SK-N-SH (cell line): Measurements from ENCODE around the gene RBM33. TPM values are rescaled to one million over a fixed set of nuclear protein-coding genes. Genes with fewer than 3 reads are reported as not detected.

Source experiments
- CTCF ChIA-PET: fragments of 300-600, 350-600 bp; formaldehyde crosslinking; extraction: SDS; loops from one replicate; lab custom pipeline; 2021; lab: Yijun Ruan, JAX
- POLR2A ChIA-PET: fragments of 350-600 bp; sonication (Branson Sonifier 250); formaldehyde crosslinking; extraction: SDS; loops from one replicate; lab custom pipeline; 2020; ENCODE audit warnings: antibody characterized with exemption, inconsistent platforms; lab: Yijun Ruan, JAX
- DNase-seq: peaks from one replicate; pipeline ENCODE4 v3.0.0; 2012
- H2AFZ ChIP-seq: fragments of 200-600 bp; sonication (generic); 2 replicates; pipeline ENCODE4 v1.8.1; 2016; ENCODE audit warnings: antibody characterized with exemption, mild to moderate bottlenecking, low read depth
- H3F3A ChIP-seq: fragments of 200-600 bp; sonication (generic); replicated peaks from 2 replicates; pipeline ENCODE3; 2016; ENCODE audit warnings: antibody characterized with exemption, mild to moderate bottlenecking; ENCODE audit not compliant: insufficient read depth
- H3K27ac ChIP-seq, 2 experiments: fragments of 200-500 bp in 1 of 2; fragments of 200-600 bp in 1 of 2; sonication (Bioruptor generic) in 1 of 2; sonication (generic), shearing (Covaris generic) in 1 of 2; 2 replicates each; pipeline versions ENCODE4 v1.5.1 to v1.6.1; 2014 to 2016; ENCODE audit warnings: low read depth in 2 of 2, inconsistent platforms in 1 of 2, low read length in 1 of 2, mild to moderate bottlenecking in 1 of 2, mixed read lengths in 1 of 2
- H3K27me3 ChIP-seq: fragments of 200-600 bp; sonication (generic), shearing (Covaris generic); 2 replicates; pipeline ENCODE4 v1.6.1; 2016; ENCODE audit warnings: mixed run types; ENCODE audit not compliant: insufficient read depth
- H3K36me3 ChIP-seq, 2 experiments: fragments of 200-500 bp in 1 of 2; fragments of 200-600 bp in 1 of 2; sonication (Bioruptor generic) in 1 of 2; sonication (generic) in 1 of 2; replicated peaks in 1 of 2; 2 replicates each; pipeline versions ENCODE3 to v1.5.1; 2014 to 2016; ENCODE audit warnings: low read length in 1 of 2, mild to moderate bottlenecking in 1 of 2; ENCODE audit not compliant: insufficient read depth in 2 of 2, control insufficient read depth in 1 of 2
- H3K4me1 ChIP-seq, 2 experiments: fragments of 200-500 bp in 1 of 2; fragments of 200-600 bp in 1 of 2; sonication (Bioruptor generic) in 1 of 2; sonication (generic), shearing (Covaris generic) in 1 of 2; 2 replicates each; pipeline versions ENCODE4 v1.5.1 to v1.6.1; 2014 to 2016; ENCODE audit warnings: low read depth in 1 of 2, low read length in 1 of 2, mixed run types in 1 of 2; ENCODE audit not compliant: insufficient read depth in 2 of 2, control insufficient read depth in 1 of 2
- H3K4me2 ChIP-seq: fragments of 200-600 bp; sonication (generic), shearing (Covaris generic); 2 replicates; pipeline ENCODE4 v1.6.1; 2017; ENCODE audit warnings: mixed run types
- H3K4me3 ChIP-seq, 2 experiments: fragments of 200-500 bp in 1 of 2; fragments of 200-600 bp in 1 of 2; sonication (Bioruptor generic) in 1 of 2; sonication (generic), shearing (Covaris generic) in 1 of 2; 2 replicates each; pipeline versions ENCODE4 v1.5.1 to v1.8.1; 2014 to 2016; ENCODE audit warnings: low read depth in 2 of 2, inconsistent platforms in 1 of 2, low read length in 1 of 2, mild to moderate bottlenecking in 1 of 2, mixed read lengths in 1 of 2, moderate library complexity in 1 of 2
- H3K79me2 ChIP-seq: fragments of 200-600 bp; sonication (generic); 2 replicates; pipeline ENCODE4 v1.8.1; 2017; ENCODE audit warnings: mild to moderate bottlenecking; ENCODE audit not compliant: insufficient read depth
- H3K9ac ChIP-seq: fragments of 200-600 bp; sonication (generic); 2 replicates; pipeline ENCODE4 v1.6.1; 2017; ENCODE audit warnings: mixed run types
- H3K9me2 ChIP-seq: fragments of 200-600 bp; sonication (generic); 2 replicates; pipeline ENCODE4 v1.6.1; 2017; ENCODE audit warnings: mixed run types
- H3K9me3 ChIP-seq: fragments of 200-600 bp; sonication (generic); 2 replicates; pipeline ENCODE4 v1.6.1; 2017; ENCODE audit warnings: mixed run types, mild to moderate bottlenecking, moderate library complexity
- H4K20me1 ChIP-seq: fragments of 200-600 bp; sonication (generic); 2 replicates; pipeline ENCODE4 v1.6.1; 2017; ENCODE audit warnings: mild to moderate bottlenecking, mixed run types; ENCODE audit not compliant: insufficient read depth
- CHD2 ChIP-seq: fragments of 150-350 bp; IDR thresholded peaks from 2 replicates; pipeline ENCODE4 v1.6.1; 2018; ENCODE audit warnings: low read length; ENCODE audit not compliant: partially characterized antibody
- CTCF ChIP-seq: fragments of 200-600 bp; sonication (generic); IDR thresholded peaks from 2 replicates; pipeline ENCODE4 v1.6.1; 2017; ENCODE audit warnings: antibody characterized with exemption, mild to moderate bottlenecking, moderate library complexity
- GABPA ChIP-seq: IDR thresholded peaks from 2 replicates; pipeline ENCODE4 v1.4.0; 2012; ENCODE audit warnings: low read depth, mild to moderate bottlenecking
- JUND ChIP-seq: IDR thresholded peaks from 2 replicates; pipeline ENCODE4 v1.4.0; 2012
- MEF2A ChIP-seq: IDR thresholded peaks from 2 replicates; pipeline ENCODE4 v1.4.0; 2012; ENCODE audit warnings: low read depth, borderline replicate concordance
- PBX3 ChIP-seq: IDR thresholded peaks from 2 replicates; pipeline ENCODE4; 2012
- POLR2AphosphoS5 ChIP-seq: IDR thresholded peaks from 2 replicates; pipeline ENCODE4 v1.6.1; 2012; ENCODE audit warnings: low read depth, low read length
- RAD21 ChIP-seq: IDR thresholded peaks from 2 replicates; pipeline ENCODE4 v1.6.1; 2012; ENCODE audit warnings: mild to moderate bottlenecking, low read length
- RCOR1 ChIP-seq: fragments of 150-350 bp; IDR thresholded peaks from 2 replicates; pipeline ENCODE4 v1.6.1; 2017; ENCODE audit warnings: antibody characterized with exemption, low read length
- SMC3 ChIP-seq: IDR thresholded peaks from 2 replicates; pipeline ENCODE4 v1.6.1; 2012; ENCODE audit warnings: low read depth, low read length, improper control_type of control experiment
- TCF12 ChIP-seq: IDR thresholded peaks from 2 replicates; pipeline ENCODE4 v1.4.0; 2012
- TEAD4 ChIP-seq: IDR thresholded peaks from 2 replicates; pipeline ENCODE4 v1.4.0; 2012; ENCODE audit warnings: mild to moderate bottlenecking, borderline replicate concordance; ENCODE audit not compliant: insufficient read depth
- ZBTB33 ChIP-seq: IDR thresholded peaks from 2 replicates; pipeline ENCODE4 v1.4.0; 2012; ENCODE audit warnings: low read depth, borderline replicate concordance
- WGBS: methylation state at CpG from one replicate; pipeline ENCODE4 v1.1.6; 2017; ENCODE audit warnings: low lambda C conversion rate; 5-methylcytosine and 5-hydroxymethylcytosine counted together
- polyA plus RNA-seq, 3 experiments: library from polyadenylated mRNA; depleted of rRNA; stranded (reverse); fragments of >200 nt; gene quantifications; 2 replicates each; pipeline ENCODE4 v1.2.3, GENCODE V29; 2012

The RBM33 gene
- polyA plus RNA-seq, 1 of the 3 experiments (the other 2 are of a cell fraction) = 13.8 TPM

- Histone ChIP-seq H3K4me1 (no peaks in the 10 kb centered on the region), H3F3A (peaks cover 16% of the 10 kb centered on the region), H2AFZ (no peak overlapping the region), H3K9ac (no peak overlapping the region), H3K4me3 (no peak overlapping the region), H3K9me2 (no peaks in the 10 kb centered on the region), H4K20me1 (peaks cover 42% of the 10 kb centered on the region), H3K36me3 (peaks cover 63 to 75% of the 10 kb centered on the region in 2 experiments), H3K79me2 (peaks cover 22% of the 10 kb centered on the region), H3K27ac (no peak overlapping the region), H3K27me3 (no peaks in the 10 kb centered on the region), H3K4me2 (no peak overlapping the region), H3K9me3 (no peaks in the 10 kb centered on the region)
- ChIA-PET POLR2A (no interaction called here), CTCF (interaction anchor here (0.7 to 31.7 kb wide), 10 partner anchors 8 to 358 kb away, joined by 3 to 470 read pairs (median 4); no protein-coding TSS in a partner anchor)
- WGBS = 81% methylated on average over 10 of the region's 10 CpGs
- TF ChIP-seq CHD2 (no peak), RCOR1 (no peak), MEF2A (no peak)
- DNase-seq = no peak
These were observed 93.6 kb downstream of the RBM33 start for GRCh38 chr7:155738104-155738503.

GRCh38 chr7:155738652-155739537 lies 94.4 kb downstream of the RBM33 start:
- TF ChIP-seq PBX3 = no peak
- TF ChIP-seq TCF12 = no peak
- TF ChIP-seq POLR2AphosphoS5 = no peak
- TF ChIP-seq SMC3 = peak; percentile 72
- TF ChIP-seq TEAD4 = no peak
- TF ChIP-seq GABPA = no peak
- peak; percentile 93 for TF ChIP-seq CTCF
- no peak for TF ChIP-seq ZBTB33
- TF ChIP-seq JUND = no peak
- peak; percentile 97 for TF ChIP-seq RAD21
- TF ChIP-seq, all 33 proteins: peak for 3
- Histone ChIP-seq H3K9ac (no peak overlapping the region), H3K79me2 (peaks cover 21% of the 10 kb centered on the region), H3K36me3 (peaks cover 70 to 78% of the 10 kb centered on the region in 2 experiments), H3K9me2 (no peaks in the 10 kb centered on the region), H3K9me3 (no peaks in the 10 kb centered on the region), H3K27me3 (no peaks in the 10 kb centered on the region), H2AFZ (no peak overlapping the region), H4K20me1 (peaks cover 39% of the 10 kb centered on the region), H3K4me2 (no peak overlapping the region), H3K4me1 (no peaks in the 10 kb centered on the region), H3F3A (peaks cover 16% of the 10 kb centered on the region), H3K27ac (no peak overlapping the region), H3K4me3 (no peak overlapping the region; a peak in 1 of 4 replicates)
- ChIA-PET POLR2A (no interaction called here), CTCF (interaction anchor here (0.7 to 31.7 kb wide), 22 partner anchors 9 to 360 kb away, joined by 3 to 470 read pairs (median 3); no protein-coding TSS in a partner anchor)
- 60% methylated on average over 13 of the region's 13 CpGs for WGBS
- peak; percentile 76 for DNase-seq
